ENCODE results near the gene BCLAF1.

DNA sequence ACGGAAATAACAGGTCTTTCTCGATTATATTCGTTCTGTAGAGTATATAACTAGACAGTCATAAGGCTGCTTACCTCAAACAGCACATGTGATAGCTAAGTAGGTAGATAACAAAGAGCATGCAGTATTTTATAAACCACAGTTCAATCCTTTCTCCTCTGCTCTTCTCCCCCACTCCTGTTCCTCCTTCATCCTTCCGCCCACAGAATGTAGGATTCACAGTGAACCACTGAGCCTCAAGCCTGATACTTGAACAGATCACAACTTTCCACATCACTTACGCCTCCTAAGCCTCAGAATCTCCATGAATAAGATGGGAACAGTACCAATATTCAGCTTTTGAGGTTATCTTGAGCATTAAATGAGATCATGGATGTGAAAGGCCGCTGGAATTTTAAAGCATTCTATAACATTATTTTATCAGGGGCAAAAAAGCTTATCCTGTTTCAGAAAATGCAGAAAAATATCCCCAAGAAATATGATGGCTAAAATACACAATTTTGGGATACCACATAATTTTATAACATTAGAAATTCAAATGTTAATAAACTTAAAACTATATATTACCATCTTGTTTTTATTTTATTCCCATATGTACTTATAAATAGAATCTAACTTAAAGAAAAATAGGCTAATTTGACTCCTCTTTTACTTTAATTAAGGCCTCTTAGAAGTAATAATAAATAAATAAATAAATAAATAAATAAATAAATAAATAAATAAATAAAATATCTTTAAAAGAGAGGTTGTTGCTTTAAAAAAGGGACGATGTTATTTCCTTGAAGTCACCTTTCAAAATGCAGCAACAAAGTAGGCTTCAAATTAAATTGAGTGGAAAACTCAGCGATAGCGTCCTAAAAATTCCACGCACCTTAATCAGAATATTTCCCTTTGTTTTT, 72.9 kb downstream of the BCLAF1 start:
- TF ChIP-seq, protein P1, sequence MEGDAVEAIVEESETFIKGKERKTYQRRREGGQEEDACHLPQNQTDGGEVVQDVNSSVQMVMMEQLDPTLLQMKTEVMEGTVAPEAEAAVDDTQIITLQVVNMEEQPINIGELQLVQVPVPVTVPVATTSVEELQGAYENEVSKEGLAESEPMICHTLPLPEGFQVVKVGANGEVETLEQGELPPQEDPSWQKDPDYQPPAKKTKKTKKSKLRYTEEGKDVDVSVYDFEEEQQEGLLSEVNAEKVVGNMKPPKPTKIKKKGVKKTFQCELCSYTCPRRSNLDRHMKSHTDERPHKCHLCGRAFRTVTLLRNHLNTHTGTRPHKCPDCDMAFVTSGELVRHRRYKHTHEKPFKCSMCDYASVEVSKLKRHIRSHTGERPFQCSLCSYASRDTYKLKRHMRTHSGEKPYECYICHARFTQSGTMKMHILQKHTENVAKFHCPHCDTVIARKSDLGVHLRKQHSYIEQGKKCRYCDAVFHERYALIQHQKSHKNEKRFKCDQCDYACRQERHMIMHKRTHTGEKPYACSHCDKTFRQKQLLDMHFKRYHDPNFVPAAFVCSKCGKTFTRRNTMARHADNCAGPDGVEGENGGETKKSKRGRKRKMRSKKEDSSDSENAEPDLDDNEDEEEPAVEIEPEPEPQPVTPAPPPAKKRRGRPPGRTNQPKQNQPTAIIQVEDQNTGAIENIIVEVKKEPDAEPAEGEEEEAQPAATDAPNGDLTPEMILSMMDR (optimal IDR thresholded peaks at IDR 0.05 in 1 of 3, IDR thresholded peaks at IDR 0.05 in 1 of 3, conservative IDR thresholded peaks at IDR 0.05 in 1 of 3; ENCODE audit: extremely low read depth in 1 of 3, insufficient read depth in 2 of 3, low read length in 3 of 3) = no peak
- TF ChIP-seq EZH2 (IDR thresholded peaks at IDR 0.05; ENCODE audit: low read length) = no peak

Data from keratinocyte (primary cell).